Calu3 (cell line): Measurements from ENCODE around the gene TSGA10. TPM values are rescaled to one million over a fixed set of nuclear protein-coding genes. Genes with fewer than 3 reads are reported as not detected.
"Not testable (repeated sequence)": the region's sequence is repeated elsewhere in the genome, so short reads cannot be mapped to it uniquely, and the experiment has no call there.

Experiments used
- BruUV-seq: library from RNA; stranded (reverse); fragments of 400-500 nt; replicated peaks from 2 replicates; lab custom pipeline; 2021; lab: Mats Ljungman, UMichigan
- CTCF ChIA-PET: fragments of 300-600 bp; sonication (Branson Sonifier 250); formaldehyde crosslinking; loops from one replicate; lab custom pipeline; 2022; ENCODE audit warnings: antibody characterized with exemption; lab: Charles Lee
- DNase-seq: peaks from one replicate; pipeline ENCODE4 v3.0.0; 2022
- H3K27ac Mint-ChIP-seq: one replicate; pipeline ENCODE4 v1.8.0; 2022; ENCODE audit warnings: mixed read lengths; ENCODE audit not compliant: unreplicated experiment
- H3K27me3 Mint-ChIP-seq: one replicate; pipeline ENCODE4 v1.8.0; 2022; ENCODE audit warnings: mixed read lengths; ENCODE audit not compliant: unreplicated experiment
- H3K36me3 Mint-ChIP-seq: one replicate; pipeline ENCODE4 v1.8.0; 2022; ENCODE audit warnings: mild to moderate bottlenecking, moderate library complexity, mixed read lengths; ENCODE audit not compliant: insufficient read depth, unreplicated experiment
- H3K4me1 Mint-ChIP-seq: one replicate; pipeline ENCODE4 v1.8.0; 2022; ENCODE audit warnings: mild to moderate bottlenecking, low read depth, mixed read lengths; ENCODE audit not compliant: unreplicated experiment
- H3K4me3 Mint-ChIP-seq: one replicate; pipeline ENCODE4 v1.8.0; 2022; ENCODE audit warnings: mild to moderate bottlenecking, low read depth, moderate library complexity, mixed read lengths; ENCODE audit not compliant: unreplicated experiment
- H3K9me3 Mint-ChIP-seq: one replicate; pipeline ENCODE4 v1.8.0; 2022; ENCODE audit warnings: low read depth, mixed read lengths; ENCODE audit not compliant: unreplicated experiment
- CTCF ChIP-seq: fragments of 200-600 bp; IDR thresholded peaks from one replicate; pipeline ENCODE4 v1.8.0; 2022; ENCODE audit warnings: antibody characterized with exemption; ENCODE audit not compliant: unreplicated experiment
- intact Hi-C: fragments of 100-400 bp; cut with micrococcal nuclease; formaldehyde crosslinking; loops from one replicate; pipeline ENCODE4 v1.10.0; 2022; ENCODE audit not compliant: unreplicated experiment
- total RNA-seq: library from RNA; stranded (reverse); gene quantifications from 2 replicates; pipeline ENCODE4 v1.2.3, GENCODE V29; 2022

TSGA10 gene
- total RNA-seq, 1 experiment from 2014 or later = 14.2 TPM

DNA sequence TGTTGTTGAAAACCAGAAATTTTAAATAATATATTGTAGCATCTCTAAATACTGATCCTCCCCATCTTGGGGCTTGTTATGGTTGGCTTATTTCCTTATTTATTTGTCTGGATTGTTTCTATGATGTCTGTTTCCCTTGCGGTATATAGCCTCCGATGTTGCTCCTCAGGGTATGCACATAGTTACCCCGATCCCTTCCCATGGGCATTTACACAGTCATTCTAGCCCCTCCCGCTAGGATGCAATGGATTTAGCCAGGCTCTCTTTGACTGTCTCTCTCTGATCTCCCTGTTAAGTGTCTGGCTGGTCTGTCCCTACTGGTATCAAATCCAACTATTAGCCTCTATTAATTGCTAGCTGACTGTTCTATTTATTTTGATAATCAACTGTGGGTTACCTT lies 126.9 kb downstream of the TSGA10 start:
- intact Hi-C loops = no loop called here
- H3K4me1 Mint-ChIP-seq = no peaks in the 10 kb centered on the region
- no peak for TF ChIP-seq CTCF
- no peaks in the 10 kb centered on the region for H3K9me3 Mint-ChIP-seq
- CTCF ChIA-PET = interaction anchor here (0.6 kb wide), 1 partner anchor 36 kb away, joined by 3 read pairs; no protein-coding TSS in a partner anchor
- no peak overlapping the region for H3K27ac Mint-ChIP-seq
- no peak overlapping the region for H3K4me3 Mint-ChIP-seq
- H3K36me3 Mint-ChIP-seq = no peaks in the 10 kb centered on the region
- no TSS peak for BruUV-seq
- no peaks in the 10 kb centered on the region for H3K27me3 Mint-ChIP-seq
- no peak for DNase-seq

GRCh38 chr2:99000708-99001107 lies 154.0 kb downstream of the TSGA10 start:
- Mint-ChIP-seq H3K27me3 (peaks cover 14% of the 10 kb centered on the region), H3K4me3 (no peak overlapping the region), H3K4me1 (no peaks in the 10 kb centered on the region), H3K27ac (no peak overlapping the region), H3K9me3 (peaks cover 8% of the 10 kb centered on the region), H3K36me3 (no peaks in the 10 kb centered on the region)
- no peak for DNase-seq
- intact Hi-C loops = no loop called here
- no peak for TF ChIP-seq CTCF
- CTCF ChIA-PET = no interaction called here
- no TSS peak for BruUV-seq

GRCh38 chr2:98988695-98989094 lies 166.0 kb downstream of the TSGA10 start:
- H3K4me1 Mint-ChIP-seq, H3K36me3 Mint-ChIP-seq, BruUV-seq, H3K27me3 Mint-ChIP-seq, H3K4me3 Mint-ChIP-seq, H3K9me3 Mint-ChIP-seq, intact Hi-C loops, H3K27ac Mint-ChIP-seq, CTCF ChIA-PET, DNase-seq: not testable (repeated sequence)

- CTCF ChIA-PET = no interaction called here
These were observed 168.7 kb downstream of the TSGA10 start for GRCh38 chr2:98985905-98986666.

More at GRCh38 chr2:98985905-98986666, 168.7 kb downstream of the TSGA10 start:
- no peak for TF ChIP-seq CTCF
- peaks cover 2% of the 10 kb centered on the region for H3K9me3 Mint-ChIP-seq
- no peaks in the 10 kb centered on the region for H3K27me3 Mint-ChIP-seq
- H3K27ac Mint-ChIP-seq = no peak overlapping the region
- H3K36me3 Mint-ChIP-seq = no peaks in the 10 kb centered on the region
- BruUV-seq = no TSS peak
- no peaks in the 10 kb centered on the region for H3K4me1 Mint-ChIP-seq
- intact Hi-C loops = no loop called here
- H3K4me3 Mint-ChIP-seq = no peak overlapping the region
- DNase-seq = no peak
